ENCODE measurements around the gene ACBD7.

- TF ChIP-seq EZH2 (IDR thresholded peaks at IDR 0.05; ENCODE audit: low read depth) (no peak), CTCF (conservative IDR thresholded peaks at IDR 0.05) (no peak)
Measured at GRCh38 chr10:15052121-15052520, 36.5 kb downstream of the ACBD7 start.

Data from PC-9 (cell line).